H9 (cell line): ENCODE data around the gene ACTR8. TPM values are rescaled to one million over a fixed set of nuclear protein-coding genes. Genes with fewer than 3 reads are reported as not detected.

Source experiments
- DNase-seq: peaks from one replicate; pipeline ENCODE4 v3.0.0-alpha.2; 2017
- H2AFZ ChIP-seq: one replicate; pipeline ENCODE4 v1.6.1; 2013; ENCODE audit warnings: mild to moderate bottlenecking, low read length, control low read depth, moderate library complexity
- H2AK5ac ChIP-seq: 2 replicates; pipeline ENCODE4 v1.6.1; 2013; ENCODE audit warnings: low read length, control low read depth, mixed read lengths; ENCODE audit not compliant: insufficient read length
- H2BK120ac ChIP-seq: one replicate; pipeline ENCODE4 v1.6.1; 2013; ENCODE audit warnings: low read depth, mild to moderate bottlenecking, low read length, control low read depth, inconsistent platforms; ENCODE audit not compliant: poor library complexity, severe bottlenecking
- H2BK12ac ChIP-seq: 2 replicates; pipeline ENCODE4 v1.6.1; 2013; ENCODE audit warnings: low read length, control low read depth, mixed read lengths, low read depth; ENCODE audit not compliant: insufficient read length
- H2BK15ac ChIP-seq: 2 replicates; pipeline ENCODE4 v1.6.1; 2013; ENCODE audit warnings: low read depth, low read length, control low read depth
- H2BK20ac ChIP-seq: one replicate; pipeline ENCODE4 v1.6.1; 2013; ENCODE audit warnings: low read depth, mild to moderate bottlenecking, low read length, control low read depth, inconsistent platforms; ENCODE audit not compliant: poor library complexity, severe bottlenecking
- H2BK5ac ChIP-seq: 2 replicates; pipeline ENCODE4 v1.6.1; 2013; ENCODE audit warnings: low read length, control low read depth, mixed read lengths; ENCODE audit not compliant: insufficient read length
- H3K14ac ChIP-seq: 2 replicates; pipeline ENCODE4 v1.6.1; 2013; ENCODE audit warnings: low read length, control low read depth; ENCODE audit not compliant: insufficient read depth
- H3K18ac ChIP-seq: 2 replicates; pipeline ENCODE4 v1.6.1; 2013; ENCODE audit warnings: low read depth, mild to moderate bottlenecking, mixed read lengths, low read length, control low read depth; ENCODE audit not compliant: insufficient read length
- H3K23ac ChIP-seq: 2 replicates; pipeline ENCODE4 v1.6.1; 2013; ENCODE audit warnings: low read length, control low read depth, mixed read lengths, low read depth; ENCODE audit not compliant: insufficient read length
- H3K23me2 ChIP-seq: 2 replicates; pipeline ENCODE4 v1.6.1; 2013; ENCODE audit warnings: low read depth, mild to moderate bottlenecking, mixed read lengths, low read length, control low read depth; ENCODE audit not compliant: insufficient read length, poor library complexity, severe bottlenecking
- H3K27ac ChIP-seq: 2 replicates; pipeline ENCODE4 v1.5.1; 2013; ENCODE audit warnings: low read length, control low read depth, mixed read lengths, low read depth; ENCODE audit not compliant: insufficient read length
- H3K27me3 ChIP-seq: 2 replicates; pipeline ENCODE4 v1.6.1; 2013; ENCODE audit warnings: low read length, control low read depth, inconsistent platforms; ENCODE audit not compliant: insufficient read depth
- H3K4ac ChIP-seq: 2 replicates; pipeline ENCODE4 v1.6.1; 2013; ENCODE audit warnings: low read depth, mild to moderate bottlenecking, control low read depth, inconsistent platforms, low read length, moderate library complexity
- H3K4me1 ChIP-seq: 2 replicates; pipeline ENCODE4 v1.6.1; 2013; ENCODE audit warnings: low read length, control low read depth, inconsistent platforms; ENCODE audit not compliant: insufficient read depth
- H3K4me2 ChIP-seq: 2 replicates; pipeline ENCODE4 v1.6.1; 2013; ENCODE audit warnings: low read length, control low read depth, mixed read lengths; ENCODE audit not compliant: insufficient read length, insufficient read depth
- H3K56ac ChIP-seq: 2 replicates; pipeline ENCODE4 v1.6.1; 2013; ENCODE audit warnings: low read depth, mild to moderate bottlenecking, mixed read lengths, low read length, control low read depth; ENCODE audit not compliant: insufficient read length
- H3K79me1 ChIP-seq: 2 replicates; pipeline ENCODE4 v1.6.1; 2013; ENCODE audit warnings: low read depth, mild to moderate bottlenecking, moderate library complexity, low read length, control low read depth, inconsistent platforms; ENCODE audit not compliant: insufficient read depth, poor library complexity, severe bottlenecking
- H3K79me2 ChIP-seq: 2 replicates; pipeline ENCODE4 v1.6.1; 2013; ENCODE audit warnings: low read length, control low read depth, inconsistent platforms; ENCODE audit not compliant: insufficient read depth
- H3K9ac ChIP-seq: 2 replicates; pipeline ENCODE4 v1.6.1; 2013; ENCODE audit warnings: low read length, control low read depth, mixed read lengths; ENCODE audit not compliant: insufficient read length; ENCODE audit errors: extremely low read depth
- H3K9me3 ChIP-seq: one replicate; pipeline ENCODE4 v1.6.1; 2013; ENCODE audit warnings: low read depth, low read length, inconsistent platforms; ENCODE audit not compliant: control insufficient read depth
- H3T11ph ChIP-seq: one replicate; pipeline ENCODE4 v1.6.1; 2013; ENCODE audit warnings: mild to moderate bottlenecking, low read length, control low read depth, inconsistent platforms
- H4K20me1 ChIP-seq: one replicate; pipeline ENCODE4 v1.6.1; 2013; ENCODE audit not compliant: control insufficient read depth, insufficient read length, insufficient read depth
- H4K5ac ChIP-seq: 2 replicates; pipeline ENCODE4 v1.6.1; 2013; ENCODE audit warnings: low read depth, mild to moderate bottlenecking, mixed read lengths, low read length, control low read depth; ENCODE audit not compliant: insufficient read length
- H4K8ac ChIP-seq: replicated peaks from 2 replicates; pipeline ENCODE4 v1.6.1; 2013; ENCODE audit warnings: low read length, control low read depth, mixed read lengths, low read depth; ENCODE audit not compliant: insufficient read length
- H4K91ac ChIP-seq: 2 replicates; pipeline ENCODE4 v1.6.1; 2013; ENCODE audit warnings: low read depth, mild to moderate bottlenecking, moderate library complexity, mixed read lengths, low read length, control low read depth; ENCODE audit not compliant: insufficient read length
- H3K27ac Mint-ChIP-seq, 3 experiments: 2 replicates in 2 of 3; 3 replicates in 1 of 3; pipeline ENCODE4 v1.8.0; 2020 to 2021; ENCODE audit warnings: mixed read lengths in 3 of 3, mild to moderate bottlenecking in 1 of 3, moderate library complexity in 1 of 3
- H3K27me3 Mint-ChIP-seq: 2 replicates; pipeline ENCODE4 v1.8.0; 2021; ENCODE audit warnings: low read depth, mild to moderate bottlenecking, moderate library complexity, mixed read lengths
- H3K36me3 Mint-ChIP-seq, 3 experiments: 2 replicates in 2 of 3; 3 replicates in 1 of 3; pipeline ENCODE4 v1.8.0; 2020 to 2021; ENCODE audit warnings: low read depth in 3 of 3, mixed read lengths in 3 of 3; ENCODE audit not compliant: insufficient read depth in 1 of 3
- H3K4me1 Mint-ChIP-seq, 2 experiments: 2 replicates each; pipeline ENCODE4 v1.8.0; 2020; ENCODE audit warnings: mixed read lengths in 2 of 2
- H3K4me3 Mint-ChIP-seq, 2 experiments: 2 replicates in 1 of 2; 3 replicates in 1 of 2; pipeline ENCODE4 v1.8.0; 2020 to 2021; ENCODE audit warnings: mild to moderate bottlenecking in 2 of 2, mixed read lengths in 2 of 2, moderate library complexity in 1 of 2
- H3K9me3 Mint-ChIP-seq, 2 experiments: 2 replicates in 1 of 2; 3 replicates in 1 of 2; pipeline ENCODE4 v1.8.0; 2020; ENCODE audit warnings: mild to moderate bottlenecking in 2 of 2, mixed read lengths in 2 of 2, moderate library complexity in 1 of 2
- CTCF ChIP-seq: fragments of 200-600 bp; sonication (generic); conservative IDR thresholded peaks from 3 replicates; pipeline ENCODE4 v1.8.0; 2021; ENCODE audit warnings: antibody characterized with exemption, mild to moderate bottlenecking
- WGBS: extraction: QIAGEN DNeasy Blood & Tissue Kit; methylation state at CpG from one replicate; pipeline ENCODE4 v1.1.7; 2013; ENCODE audit warnings: missing lambda C conversion rate, low lambda C conversion rate, mixed read lengths; ENCODE audit not compliant: insufficient read length; ENCODE audit errors: extremely low coverage; 5-methylcytosine and 5-hydroxymethylcytosine counted together
- total RNA-seq: library from RNA; stranded (reverse); gene quantifications from 2 replicates; pipeline ENCODE4 v1.2.1, GENCODE V29; 2021

ACTR8 gene
- total RNA-seq, 1 experiment from 2014 or later = 39.2 TPM

- H3K27ac ChIP-seq = no peak overlapping the region
- H3K14ac ChIP-seq = no peak overlapping the region
- H3K79me2 ChIP-seq = no peaks in the 10 kb centered on the region
- H4K8ac ChIP-seq = no peak overlapping the region
- H3K36me3 Mint-ChIP-seq = peaks cover 0 to 31% (median 18%) of the 10 kb centered on the region in 3 experiments; a peak in 6 of 7 replicates
- H4K5ac ChIP-seq = no peak overlapping the region
- H3K9me3 ChIP-seq = no peaks in the 10 kb centered on the region
- no peak overlapping the region for H3K4me2 ChIP-seq
- H2AFZ ChIP-seq = no peak overlapping the region
- no peak overlapping the region for H3T11ph ChIP-seq
- H3K27ac Mint-ChIP-seq = no peak overlapping the region
- peaks cover 0 to 5% of the 10 kb centered on the region in 2 experiments; a peak in 2 of 4 replicates for H3K4me1 Mint-ChIP-seq
- no peaks in the 10 kb centered on the region; the same call in 1 of the 2 replicates for H3K27me3 Mint-ChIP-seq
- no peak overlapping the region for H2BK120ac ChIP-seq
- no peak overlapping the region for H2AK5ac ChIP-seq
- no peaks in the 10 kb centered on the region for H3K79me1 ChIP-seq
- no peak overlapping the region for H2BK12ac ChIP-seq
- no peak overlapping the region for H2BK5ac ChIP-seq
- H3K4ac ChIP-seq = no peak overlapping the region
- no peak overlapping the region for H2BK15ac ChIP-seq
- H3K56ac ChIP-seq = no peak overlapping the region
- no peak overlapping the region for H3K9ac ChIP-seq
- DNase-seq = no peak
- no peak for TF ChIP-seq CTCF
- H3K23ac ChIP-seq = no peak overlapping the region
- no peak overlapping the region for H3K4me3 Mint-ChIP-seq
- H3K4me1 ChIP-seq = no peaks in the 10 kb centered on the region
- H3K9me3 Mint-ChIP-seq = no peaks in the 10 kb centered on the region
- no peaks in the 10 kb centered on the region for H3K23me2 ChIP-seq
- no peak overlapping the region for H3K18ac ChIP-seq
- H2BK20ac ChIP-seq = no peak overlapping the region
- no peaks in the 10 kb centered on the region for H3K27me3 ChIP-seq
- no peak overlapping the region for H4K91ac ChIP-seq
- no CpG with 5 or more reads among the region's 14 CpGs for WGBS
- H4K20me1 ChIP-seq = no peaks in the 10 kb centered on the region
Observed at GRCh38 chr3:53819163-53819868, 62.6 kb downstream of the ACTR8 start.
